GM23338 (cell line): ENCODE results near the gene ESR2. TPM values are rescaled to one million over a fixed set of nuclear protein-coding genes. Genes with fewer than 3 reads are reported as not detected.

Source experiments
- ATAC-seq: fragments of 200-7000 bp; cut with Tn5 transposase; 3 replicates; pipeline ENCODE4 v1.9.1; 2020
- DNase-seq: peaks from one replicate; pipeline ENCODE4 v3.0.0-alpha.2; 2015; ENCODE audit warnings: low spot score
- H2AFZ ChIP-seq: fragments of 200-600 bp; sonication (generic); 2 replicates; pipeline ENCODE4 v1.8.0; 2016; ENCODE audit warnings: antibody characterized with exemption, mild to moderate bottlenecking, moderate library complexity
- H3F3A ChIP-seq: fragments of 200-600 bp; sonication (generic); replicated peaks from 2 replicates; pipeline ENCODE4 v1.8.0; 2017; ENCODE audit warnings: antibody characterized with exemption, mixed run types, low read depth
- H3K27ac ChIP-seq: fragments of 200-600 bp; sonication (generic); 2 replicates; pipeline ENCODE4 v1.6.1; 2016; ENCODE audit warnings: low read depth
- H3K27me3 ChIP-seq: fragments of 200-600 bp; sonication (generic); 2 replicates; pipeline ENCODE4 v1.8.0; 2016; ENCODE audit warnings: mild to moderate bottlenecking, mixed run types, moderate library complexity; ENCODE audit not compliant: insufficient read depth
- H3K36me3 ChIP-seq: fragments of 200-600 bp; sonication (generic); 2 replicates; pipeline ENCODE4 v1.8.0; 2016; ENCODE audit warnings: mild to moderate bottlenecking; ENCODE audit not compliant: insufficient read depth
- H3K4me1 ChIP-seq: fragments of 200-600 bp; sonication (generic); 2 replicates; pipeline ENCODE4 v1.8.0; 2016; ENCODE audit warnings: mild to moderate bottlenecking, moderate library complexity; ENCODE audit not compliant: insufficient read depth
- H3K4me2 ChIP-seq: fragments of 200-600 bp; sonication (generic); 2 replicates; pipeline ENCODE4 v1.7.1; 2017; ENCODE audit warnings: mixed run types
- H3K4me3 ChIP-seq: fragments of 200-600 bp; sonication (generic); 2 replicates; pipeline ENCODE4 v1.6.1; 2016; ENCODE audit warnings: mixed run types
- H3K79me2 ChIP-seq: fragments of 200-600 bp; sonication (generic); replicated peaks from 2 replicates; pipeline ENCODE4 v1.8.0; 2017; ENCODE audit warnings: mild to moderate bottlenecking; ENCODE audit not compliant: insufficient read depth
- H3K9me2 ChIP-seq: fragments of 200-600 bp; sonication (generic); 2 replicates; pipeline ENCODE4 v1.8.0; 2017; ENCODE audit not compliant: insufficient read depth
- H4K20me1 ChIP-seq: fragments of 200-600 bp; sonication (generic); replicated peaks from 2 replicates; pipeline ENCODE4 v1.8.0; 2017; ENCODE audit warnings: mild to moderate bottlenecking; ENCODE audit not compliant: insufficient read depth
- H3K27ac Mint-ChIP-seq: 2 replicates; pipeline ENCODE4 v1.8.0; 2020; ENCODE audit warnings: inconsistent platforms, mild to moderate bottlenecking, moderate library complexity, mixed read lengths
- H3K27me3 Mint-ChIP-seq: 3 replicates; pipeline ENCODE4 v1.8.0; 2022; ENCODE audit warnings: low read depth, mild to moderate bottlenecking, moderate library complexity, mixed read lengths, inconsistent platforms; ENCODE audit not compliant: insufficient read depth, poor library complexity
- H3K36me3 Mint-ChIP-seq: 3 replicates; pipeline ENCODE4 v1.8.0; 2021; ENCODE audit warnings: low read depth, mild to moderate bottlenecking, inconsistent platforms, moderate library complexity, mixed read lengths
- H3K4me1 Mint-ChIP-seq: 3 replicates; pipeline ENCODE4 v1.8.0; 2020; ENCODE audit warnings: mild to moderate bottlenecking, inconsistent platforms, mixed read lengths
- H3K4me3 Mint-ChIP-seq: 3 replicates; pipeline ENCODE4 v1.8.0; 2021; ENCODE audit warnings: moderate library complexity, mild to moderate bottlenecking, inconsistent platforms, mixed read lengths
- H3K9me3 Mint-ChIP-seq: 3 replicates; pipeline ENCODE4 v1.8.0; 2020; ENCODE audit warnings: moderate library complexity, mild to moderate bottlenecking, inconsistent platforms, mixed read lengths
- CREB1 ChIP-seq: fragments of 250-450 bp; sonication (Bioruptor Pico); IDR thresholded peaks from 2 replicates; pipeline ENCODE4 v1.5.0; 2020; ENCODE audit warnings: low read depth, mild to moderate bottlenecking, moderate library complexity
- CTCF ChIP-seq, 2 experiments: fragments of 200-600 bp in 1 of 2; sonication (generic) in 1 of 2; conservative IDR thresholded peaks; 2 replicates each; pipeline versions ENCODE4 v1.5.1 to v1.6.1; 2016 to 2017; ENCODE audit warnings: antibody characterized with exemption in 2 of 2, low read depth in 2 of 2, mild to moderate bottlenecking in 2 of 2, moderate library complexity in 1 of 2
- ETS1 ChIP-seq: IDR thresholded peaks from 2 replicates; pipeline ENCODE4 v1.6.1; 2016; ENCODE audit warnings: antibody characterized with exemption
- EZH2phosphoT487 ChIP-seq: fragments of 200-600 bp; sonication (generic); IDR thresholded peaks from one replicate; pipeline ENCODE4 v1.8.1; 2018; ENCODE audit warnings: antibody characterized with exemption; ENCODE audit not compliant: unreplicated experiment
- NANOG ChIP-seq: IDR thresholded peaks from 2 replicates; pipeline ENCODE4 v1.6.1; 2016; ENCODE audit warnings: antibody characterized with exemption, borderline replicate concordance
- POLR2AphosphoS5 ChIP-seq: IDR thresholded peaks from 2 replicates; pipeline ENCODE4 v1.6.1; 2016; ENCODE audit warnings: antibody characterized with exemption, low read depth
- REST ChIP-seq: IDR thresholded peaks from one replicate; pipeline ENCODE4 v1.6.1; 2018; ENCODE audit warnings: antibody characterized with exemption; ENCODE audit not compliant: unreplicated experiment
- STAT1 ChIP-seq: IDR thresholded peaks from one replicate; pipeline ENCODE4 v1.6.1; 2016; ENCODE audit warnings: antibody characterized with exemption; ENCODE audit not compliant: unreplicated experiment
- ZNF114 ChIP-seq: fragments of 250-450 bp; sonication (Bioruptor Pico); IDR thresholded peaks from 2 replicates; pipeline ENCODE4 v1.5.0; 2020; ENCODE audit warnings: mild to moderate bottlenecking, moderate library complexity
- ZNF331 ChIP-seq: fragments of 250-450 bp; sonication (Bioruptor Pico); IDR thresholded peaks from 2 replicates; pipeline ENCODE4 v1.5.0; 2020; ENCODE audit warnings: low read depth, mild to moderate bottlenecking, moderate library complexity
- ZNF462 ChIP-seq: fragments of 250-450 bp; sonication (Bioruptor Pico); IDR thresholded peaks from 2 replicates; pipeline ENCODE4 v1.5.0; 2020; ENCODE audit warnings: mild to moderate bottlenecking, moderate library complexity
- polyA plus RNA-seq: library from polyadenylated mRNA; unstranded; fragments of >200 nt; fragmentation: Nextera tagmentation; extraction: Ambion mirVana; gene quantifications from 2 replicates; pipeline ENCODE4 v1.2.1, GENCODE V29; 2016
- total RNA-seq: library from RNA; depleted of rRNA; stranded (reverse); fragments of >200 nt; shearing (Covaris generic); gene quantifications from 2 replicates; pipeline ENCODE4 v1.2.3, GENCODE V29; 2014

Gene ESR2
- total and polyA plus RNA-seq, 2 experiments from 2014 or later, result 0.58 to 0.59 TPM

GRCh38 chr14:64110802-64111201 lies 183.4 kb downstream of the ESR2 start:
- no peaks in the 10 kb centered on the region for H3K9me3 Mint-ChIP-seq
- no peaks in the 10 kb centered on the region for H3K27me3 Mint-ChIP-seq
- H3K36me3 Mint-ChIP-seq, result no peaks in the 10 kb centered on the region; the same call in 2 of the 3 replicates
- H3K27ac Mint-ChIP-seq, result no peak overlapping the region
- Histone ChIP-seq H3F3A (no peaks in the 10 kb centered on the region), H4K20me1 (no peaks in the 10 kb centered on the region), H2AFZ (no peak overlapping the region), H3K79me2 (no peaks in the 10 kb centered on the region), H3K36me3 (no peaks in the 10 kb centered on the region), H3K4me2 (no peak overlapping the region), H3K27me3 (no peaks in the 10 kb centered on the region), H3K27ac (no peak overlapping the region), H3K4me3 (no peak overlapping the region), H3K9me2 (no peaks in the 10 kb centered on the region), H3K4me1 (0 out of 2 replicates have a peak, but pooled peaks cover 2% of the 10 kb centered on the region)
- ATAC-seq (no peak), DNase-seq (no peak)
- H3K4me3 Mint-ChIP-seq, result no peak overlapping the region
- H3K4me1 Mint-ChIP-seq, result peaks cover 16% of the 10 kb centered on the region
- TF ChIP-seq ZNF331 (CRISPR knock-in tag) (no peak), ETS1 (no peak), ZNF462 (CRISPR knock-in tag) (no peak), CREB1 (CRISPR knock-in tag) (no peak), EZH2phosphoT487 (no peak), ZNF114 (CRISPR knock-in tag) (no peak), CTCF (conservative IDR thresholded peaks at IDR 0.05; ENCODE audit: low read depth in 2 of 2) (no peak), STAT1 (no peak), NANOG (no peak), POLR2AphosphoS5 (no peak), REST (no peak)
